GM21528 (cell line): Measurements from ENCODE around the gene CPSF7.
"Not testable (repeated sequence)": the region's sequence is repeated elsewhere in the genome, so short reads cannot be mapped to it uniquely, and the experiment has no call there.

Source experiments
- ATAC-seq: cut with Tn5 transposase; IDR thresholded peaks from one replicate; pipeline ENCODE4 v1.9.1; 2021; ENCODE audit warnings: mild to moderate bottlenecking, moderate library complexity; ENCODE audit not compliant: unreplicated experiment, low FRiP score

Gene CPSF7, protein sequence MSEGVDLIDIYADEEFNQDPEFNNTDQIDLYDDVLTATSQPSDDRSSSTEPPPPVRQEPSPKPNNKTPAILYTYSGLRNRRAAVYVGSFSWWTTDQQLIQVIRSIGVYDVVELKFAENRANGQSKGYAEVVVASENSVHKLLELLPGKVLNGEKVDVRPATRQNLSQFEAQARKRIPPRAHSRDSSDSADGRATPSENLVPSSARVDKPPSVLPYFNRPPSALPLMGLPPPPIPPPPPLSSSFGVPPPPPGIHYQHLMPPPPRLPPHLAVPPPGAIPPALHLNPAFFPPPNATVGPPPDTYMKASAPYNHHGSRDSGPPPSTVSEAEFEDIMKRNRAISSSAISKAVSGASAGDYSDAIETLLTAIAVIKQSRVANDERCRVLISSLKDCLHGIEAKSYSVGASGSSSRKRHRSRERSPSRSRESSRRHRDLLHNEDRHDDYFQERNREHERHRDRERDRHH

DNA sequence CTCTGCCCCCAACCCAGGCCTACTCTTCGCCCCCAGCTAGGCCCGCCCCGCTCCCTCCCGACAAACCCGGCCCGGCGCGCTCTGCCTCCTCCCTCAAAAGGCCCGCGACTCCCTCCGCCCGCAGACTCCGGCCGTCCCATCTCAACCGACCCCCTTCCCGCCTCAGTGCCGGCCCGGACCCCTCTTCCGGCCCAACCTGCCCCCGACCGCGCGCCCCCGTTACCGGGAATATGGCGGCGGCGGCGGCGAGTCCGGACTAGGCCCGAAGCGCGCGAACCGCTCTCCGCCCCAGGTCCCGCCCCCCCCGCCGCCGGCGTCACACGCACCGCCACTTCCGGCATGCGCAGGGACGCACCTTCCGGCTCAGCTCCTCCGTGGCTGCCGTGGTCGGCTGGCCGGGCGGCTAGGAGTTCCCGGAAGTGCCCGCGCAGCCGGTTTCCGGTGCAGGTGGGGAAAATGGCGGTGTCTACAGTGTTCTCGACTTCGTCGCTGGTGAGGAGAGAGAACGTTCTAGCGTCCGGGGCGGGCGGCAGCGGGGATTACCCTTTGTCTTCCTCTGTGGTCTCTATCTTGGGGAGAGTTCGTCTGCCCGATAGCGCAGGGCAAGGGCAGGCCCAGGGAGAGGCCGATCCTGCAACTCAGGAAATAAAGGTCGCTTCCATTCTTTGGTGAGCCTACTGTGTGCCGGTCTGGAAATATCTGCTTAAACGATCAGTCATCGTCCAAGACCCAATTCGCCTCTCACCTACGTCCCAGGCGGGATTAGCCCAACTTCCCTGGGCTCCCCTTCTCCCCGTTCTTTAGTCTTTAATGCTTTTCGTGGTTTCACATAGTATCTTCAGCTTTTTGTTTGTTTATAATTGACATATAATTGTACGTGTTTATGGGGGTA is at the start of gene CPSF7, which contains the start of gene SDHAF2:
CPSF7 (minus strand) TSS at position 285 of the 892 bp plus-strand sequence. CDS start 740 bp downstream, outside the sequence.
SDHAF2 (plus strand) TSS at position 434 of the 892 bp plus-strand sequence; CDS start at position 457, 23 bp downstream.
- ATAC-seq, result peak; percentile 77

DNA sequence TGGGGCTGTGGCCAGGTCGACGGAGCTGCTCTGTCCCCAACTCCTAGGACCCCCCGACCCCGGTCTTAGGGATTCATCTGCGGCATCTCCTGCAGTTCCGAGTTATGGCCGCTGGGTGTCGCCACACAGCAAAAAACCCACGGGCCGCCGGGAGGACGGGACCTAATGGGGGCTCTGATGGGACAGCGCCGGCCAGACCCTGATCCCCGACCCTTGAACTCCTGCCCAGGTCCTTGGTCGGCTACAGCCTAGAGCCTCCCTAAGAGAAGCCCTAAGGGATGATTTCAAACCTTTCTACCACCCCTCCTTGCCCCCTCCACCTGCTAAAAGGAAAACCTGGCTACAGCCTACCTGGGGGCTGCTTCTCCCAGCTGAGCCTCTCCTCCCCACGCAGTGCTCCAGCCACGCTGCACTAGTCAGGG is 48.0 kb upstream of the CPSF7 start:
- no peak for ATAC-seq

DNA sequence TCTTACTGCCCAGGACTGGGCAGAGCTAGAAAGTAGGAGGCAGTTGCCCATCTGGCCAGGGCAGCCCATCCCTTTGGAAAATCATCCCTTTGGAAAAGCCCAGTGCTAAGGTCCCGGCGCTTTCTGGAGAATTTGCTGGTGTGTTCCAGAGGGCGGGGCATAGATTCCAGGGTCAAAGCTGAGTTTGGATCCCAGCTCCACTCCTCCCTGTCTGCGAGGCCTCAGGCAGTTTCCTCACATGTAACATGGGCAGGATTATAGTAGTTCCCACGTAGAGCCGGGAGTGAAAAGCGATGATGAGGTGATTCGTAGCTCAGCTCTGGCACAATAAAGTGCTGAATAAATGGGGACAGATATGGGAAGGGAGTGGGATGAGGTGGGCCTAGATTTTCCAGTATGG is 47.4 kb upstream of the CPSF7 start:
- ATAC-seq, result no peak

DNA sequence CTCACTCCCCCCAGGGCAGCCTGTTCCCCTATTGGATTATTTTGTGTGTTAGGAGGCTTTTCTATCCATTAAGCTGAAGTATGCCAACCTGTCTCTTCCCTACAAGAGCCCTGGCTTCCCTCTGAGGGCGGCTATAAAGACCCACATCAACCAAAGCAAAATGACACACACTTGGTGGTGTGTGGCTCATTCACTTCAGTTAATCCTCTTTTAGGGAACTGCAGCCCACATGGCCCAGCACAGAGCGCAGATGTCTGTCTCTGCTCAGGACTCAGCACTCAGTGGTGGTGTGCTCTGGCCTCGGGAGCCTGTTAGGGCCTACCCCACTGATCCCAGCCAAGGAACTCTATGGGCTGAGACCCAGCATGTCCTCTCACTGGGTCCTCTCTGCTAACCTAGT is 46.6 kb upstream of the CPSF7 start:
- ATAC-seq, result no peak

DNA sequence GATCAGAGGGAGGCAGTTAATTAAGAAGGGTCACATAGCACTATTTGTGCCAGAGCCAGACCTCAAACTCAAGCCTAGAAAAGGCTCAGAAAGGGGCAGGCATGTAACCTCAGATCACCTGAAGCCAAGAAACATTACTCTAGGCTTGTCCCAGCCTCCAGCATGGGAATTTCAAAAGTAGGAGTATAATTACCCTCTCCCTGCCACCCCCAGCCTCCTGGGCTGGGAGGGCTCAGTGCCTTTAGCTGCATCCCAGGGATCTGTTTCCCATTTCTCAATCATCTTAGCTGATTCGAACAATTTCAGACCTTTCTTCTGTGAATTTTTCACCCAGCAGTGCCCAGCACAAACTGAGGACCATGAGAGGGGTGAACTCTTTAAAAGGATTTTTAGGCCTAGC is 45.7 kb upstream of the CPSF7 start:
- ATAC-seq, result no peak

DNA sequence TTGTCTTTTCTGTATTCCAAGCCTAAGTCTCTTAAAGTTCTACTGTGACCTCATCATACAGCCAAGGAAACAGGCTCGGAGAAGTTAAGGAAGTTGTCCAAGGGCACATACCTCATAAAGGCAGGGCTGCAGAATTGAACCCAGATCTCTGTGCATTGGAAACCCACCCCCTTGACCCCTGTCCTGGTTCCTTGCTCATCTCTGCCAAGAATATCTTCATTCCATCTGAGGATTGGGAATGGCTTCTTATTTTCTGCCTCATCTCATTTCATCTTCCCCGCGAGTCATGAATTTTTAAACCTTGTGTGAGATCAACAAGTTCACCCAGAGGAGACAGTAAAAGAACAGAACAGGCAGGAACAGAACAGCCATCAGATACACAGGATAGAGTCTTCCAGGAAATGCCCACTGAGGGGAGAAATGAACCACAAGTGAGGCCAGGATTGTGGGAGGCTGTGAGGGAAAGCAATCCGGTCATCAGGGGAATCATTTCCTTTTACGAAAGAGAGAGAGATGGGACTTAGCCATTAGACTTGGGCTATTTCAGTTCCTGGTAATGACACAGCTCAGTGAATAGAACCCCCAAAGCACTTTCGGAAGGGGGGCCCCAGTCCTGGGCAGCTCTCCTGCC is 44.4 kb upstream of the CPSF7 start:
- no peak for ATAC-seq

DNA sequence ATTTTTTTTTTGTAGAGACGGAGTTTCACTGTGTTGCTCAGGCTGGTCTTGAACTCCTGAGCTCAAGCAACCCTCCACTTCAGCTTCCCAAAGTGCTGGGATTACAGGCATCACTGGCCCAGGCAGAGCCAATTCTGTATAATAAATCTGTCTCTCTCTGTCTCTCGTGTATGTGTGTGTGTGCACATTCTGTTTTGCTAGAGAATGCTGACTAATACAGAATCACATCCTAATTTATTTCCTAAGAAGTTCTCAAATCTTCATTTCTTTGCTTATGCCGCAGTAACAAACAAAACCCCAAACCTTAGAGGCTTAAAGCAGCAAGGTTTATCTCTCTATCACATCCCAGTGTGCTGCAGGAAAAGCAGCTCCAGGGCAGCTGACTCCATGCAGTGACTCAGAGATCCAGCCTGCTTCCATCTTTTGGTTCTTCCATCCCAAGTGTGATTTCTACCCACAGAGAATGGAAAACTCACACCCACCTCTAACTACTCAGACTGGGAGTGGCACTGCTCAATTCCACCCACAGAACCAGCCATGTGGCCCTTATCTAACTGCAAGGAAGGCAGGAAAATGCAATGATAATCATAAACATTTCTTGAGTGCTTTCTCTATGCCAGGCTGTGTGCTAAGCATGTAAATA is 43.7 kb upstream of the CPSF7 start:
- ATAC-seq, result no peak

DNA sequence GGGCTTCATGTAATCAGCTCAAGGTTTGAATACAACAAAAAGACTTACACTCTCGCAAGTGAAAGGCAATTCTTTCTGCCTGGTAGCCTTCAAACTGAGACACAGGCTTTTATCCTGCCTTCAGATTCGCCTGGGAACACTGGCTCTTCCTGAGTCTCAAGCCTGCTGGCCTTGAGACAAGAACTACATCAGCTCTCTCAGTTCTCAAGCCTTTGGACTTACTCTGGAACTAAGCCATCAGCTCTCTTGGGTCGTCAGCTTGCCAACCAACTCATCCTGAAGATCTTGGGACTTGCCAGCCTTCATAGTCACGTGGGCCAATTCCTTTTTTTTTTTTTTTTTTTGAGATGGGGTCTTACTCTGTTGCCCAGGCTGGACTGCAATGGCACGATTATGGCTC is 43.1 kb upstream of the CPSF7 start:
- ATAC-seq, result no peak

DNA sequence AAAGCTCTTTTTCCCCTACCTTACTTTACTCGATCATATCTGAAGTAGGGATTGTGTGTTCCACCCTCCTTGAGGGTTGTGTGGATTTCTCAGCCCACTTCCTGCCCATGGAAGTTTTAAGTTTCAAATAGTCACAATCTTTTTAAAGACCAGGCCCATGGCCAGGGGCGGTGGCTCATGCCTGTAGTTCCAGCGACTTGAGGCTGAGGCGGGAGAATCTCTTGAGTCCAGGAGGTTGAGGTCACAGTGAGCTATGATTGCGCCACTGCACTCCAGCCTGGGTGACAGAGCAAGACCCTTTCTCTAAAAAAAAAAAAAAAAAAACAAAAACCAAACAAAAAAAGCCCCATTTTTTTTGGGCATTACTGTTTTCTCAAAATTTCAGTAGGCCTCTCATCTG is 42.5 kb upstream of the CPSF7 start:
- no peak for ATAC-seq

DNA sequence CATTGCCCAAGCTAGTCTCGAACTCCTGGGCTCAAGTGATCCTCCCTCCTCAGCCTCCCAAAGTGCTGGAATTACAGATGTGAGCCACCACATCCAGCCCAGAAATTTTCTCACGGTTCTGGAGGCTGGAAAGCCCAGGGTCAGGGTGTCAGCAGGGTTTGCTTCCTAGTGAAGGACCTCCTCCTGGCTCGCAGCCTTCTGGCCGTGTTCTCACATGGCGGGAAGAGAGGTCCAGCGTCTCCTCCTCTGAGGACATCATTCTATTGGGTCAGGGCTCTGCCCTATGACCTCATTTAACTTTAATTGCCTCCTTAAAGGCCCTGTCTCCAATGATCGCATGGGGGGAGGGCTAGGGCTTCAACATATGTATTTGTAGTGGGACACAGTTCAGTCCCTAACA is 38.2 kb upstream of the CPSF7 start:
- ATAC-seq, result no peak

DNA sequence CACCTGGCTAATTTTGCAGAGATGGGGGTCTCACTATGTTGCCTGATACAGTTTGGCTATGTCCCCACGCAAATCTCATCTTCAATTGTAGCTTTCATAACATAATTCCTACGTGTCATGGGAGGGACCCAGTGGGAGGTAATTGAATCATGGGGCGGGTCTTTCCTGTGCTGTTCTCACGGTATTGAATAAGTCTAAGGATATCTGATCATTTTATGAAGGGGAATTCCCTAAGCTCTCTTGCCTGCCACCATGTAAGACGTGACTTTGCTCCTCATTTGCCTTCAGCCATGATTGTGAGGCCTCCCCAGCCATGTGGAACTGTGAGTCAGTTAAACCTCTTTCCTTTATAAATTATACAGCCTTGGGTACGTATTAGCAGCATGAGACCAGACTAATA is 37.8 kb upstream of the CPSF7 start:
- not testable (repeated sequence) for ATAC-seq

DNA sequence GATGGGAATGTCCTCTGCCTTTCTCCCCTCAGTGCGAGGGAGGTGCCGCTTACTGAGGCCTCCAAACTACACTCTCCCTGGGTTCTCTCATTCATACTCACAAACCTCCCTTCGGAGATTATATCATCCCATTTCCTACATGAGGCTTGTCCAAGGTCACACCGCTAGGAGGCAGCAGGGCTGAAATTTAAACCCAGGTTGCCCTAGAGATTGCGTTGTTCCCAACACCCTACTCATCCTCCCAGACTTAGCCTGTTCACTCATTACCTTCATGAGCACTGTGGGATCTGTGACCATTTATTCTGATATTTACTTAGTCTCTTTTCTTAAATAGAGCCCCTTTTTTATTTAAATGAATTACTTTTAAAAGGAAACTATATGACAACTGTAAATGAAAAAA is 31.2 kb upstream of the CPSF7 start:
- ATAC-seq, result no peak

DNA sequence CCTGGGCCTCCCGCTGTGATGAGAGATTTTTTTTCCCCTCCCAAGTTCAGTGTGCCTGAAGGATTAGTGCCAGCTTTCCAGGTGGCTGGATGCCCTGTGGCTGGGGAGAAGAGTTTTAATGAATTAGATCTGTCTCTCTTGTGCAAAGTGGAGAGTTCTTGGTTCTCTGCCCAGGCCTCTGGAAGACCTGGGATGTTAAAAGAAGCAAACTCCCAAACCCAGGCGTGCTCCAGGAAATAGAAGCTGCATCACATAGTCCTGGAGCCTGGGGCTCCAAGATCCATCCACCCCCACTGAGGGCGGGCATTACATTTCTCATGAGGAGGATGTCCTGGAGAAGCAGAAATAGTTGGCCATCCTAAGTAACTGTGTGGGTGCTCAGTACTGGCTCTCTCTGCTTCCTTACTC is 30.7 kb upstream of the CPSF7 start:
- no peak for ATAC-seq

DNA sequence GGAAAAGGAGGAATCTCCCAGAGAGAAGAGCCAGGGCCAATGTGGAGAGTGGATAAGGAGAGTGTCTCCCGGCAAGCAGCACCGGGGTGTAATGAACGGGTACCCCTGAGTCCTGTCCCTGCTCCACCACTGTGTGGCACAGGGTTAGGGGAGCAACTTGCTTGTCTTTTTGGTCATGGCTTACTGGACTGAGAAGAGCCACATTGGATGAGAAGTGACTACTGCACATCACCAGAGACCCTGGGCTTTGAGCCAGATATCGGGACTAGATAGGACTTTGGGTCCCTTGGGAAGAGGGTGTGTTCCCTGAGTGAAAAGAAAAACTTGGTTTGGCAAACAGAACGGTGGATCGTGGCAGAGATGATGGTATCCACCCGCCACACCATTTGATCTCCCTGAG is 24.7 kb upstream of the CPSF7 start:
- ATAC-seq, result no peak

DNA sequence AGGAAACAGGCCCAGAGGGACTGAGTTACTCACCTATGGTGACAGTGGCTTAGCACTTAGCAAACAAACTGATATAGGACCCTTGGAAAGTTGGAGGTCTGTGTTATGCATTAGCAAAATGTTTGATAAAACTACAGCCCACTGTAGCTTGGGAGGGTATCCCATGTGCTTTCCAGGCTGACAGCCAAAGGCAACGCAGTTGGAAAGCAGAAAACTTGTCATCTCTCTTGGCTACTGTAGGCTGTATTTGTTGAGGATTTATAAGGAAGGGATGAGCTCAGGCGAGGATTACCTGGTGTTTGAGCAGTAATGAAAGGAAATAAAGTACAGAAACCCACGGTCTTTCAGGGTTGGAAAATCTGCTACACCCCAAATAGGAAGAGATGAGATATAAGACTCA is 23.9 kb upstream of the CPSF7 start:
- ATAC-seq, result no peak

DNA sequence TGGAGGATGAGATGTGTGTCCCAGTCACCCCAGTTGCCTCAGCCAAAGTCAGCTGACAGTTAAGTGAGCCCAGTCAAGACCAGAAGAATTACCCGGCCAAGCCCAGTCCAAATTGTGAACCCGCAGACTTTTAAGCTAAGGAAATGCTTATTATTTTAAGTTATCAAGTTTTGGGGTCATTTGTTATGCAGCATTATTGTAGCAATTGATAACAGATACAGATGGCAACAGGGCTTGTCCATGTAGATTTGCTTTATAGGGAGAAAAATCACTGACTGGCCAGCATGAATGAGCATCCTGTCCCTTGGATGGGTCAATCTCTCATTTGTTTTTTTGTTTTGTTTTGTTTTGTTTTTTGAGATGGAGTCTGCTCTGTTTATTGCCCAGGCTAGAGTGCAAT is 23.1 kb upstream of the CPSF7 start:
- ATAC-seq, result no peak

DNA sequence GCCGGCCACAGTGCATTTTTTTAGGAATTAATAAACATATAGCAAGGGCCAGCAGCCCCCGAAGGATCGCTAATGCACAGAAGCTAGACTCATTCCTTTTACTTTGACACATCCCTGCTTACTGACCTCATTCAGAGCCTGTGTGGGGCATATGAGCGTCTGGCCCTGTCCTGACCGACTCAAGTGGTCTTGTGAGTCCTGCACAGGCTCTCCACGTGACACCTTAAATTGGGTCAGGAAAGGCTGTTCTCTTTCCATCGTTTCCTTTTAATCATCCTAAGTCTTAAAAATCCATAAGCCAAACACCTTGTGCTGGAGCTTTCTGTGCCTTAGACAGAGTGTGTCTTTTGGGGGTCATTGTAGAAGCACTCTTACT is 18.8 kb upstream of the CPSF7 start:
- ATAC-seq, result no peak

DNA sequence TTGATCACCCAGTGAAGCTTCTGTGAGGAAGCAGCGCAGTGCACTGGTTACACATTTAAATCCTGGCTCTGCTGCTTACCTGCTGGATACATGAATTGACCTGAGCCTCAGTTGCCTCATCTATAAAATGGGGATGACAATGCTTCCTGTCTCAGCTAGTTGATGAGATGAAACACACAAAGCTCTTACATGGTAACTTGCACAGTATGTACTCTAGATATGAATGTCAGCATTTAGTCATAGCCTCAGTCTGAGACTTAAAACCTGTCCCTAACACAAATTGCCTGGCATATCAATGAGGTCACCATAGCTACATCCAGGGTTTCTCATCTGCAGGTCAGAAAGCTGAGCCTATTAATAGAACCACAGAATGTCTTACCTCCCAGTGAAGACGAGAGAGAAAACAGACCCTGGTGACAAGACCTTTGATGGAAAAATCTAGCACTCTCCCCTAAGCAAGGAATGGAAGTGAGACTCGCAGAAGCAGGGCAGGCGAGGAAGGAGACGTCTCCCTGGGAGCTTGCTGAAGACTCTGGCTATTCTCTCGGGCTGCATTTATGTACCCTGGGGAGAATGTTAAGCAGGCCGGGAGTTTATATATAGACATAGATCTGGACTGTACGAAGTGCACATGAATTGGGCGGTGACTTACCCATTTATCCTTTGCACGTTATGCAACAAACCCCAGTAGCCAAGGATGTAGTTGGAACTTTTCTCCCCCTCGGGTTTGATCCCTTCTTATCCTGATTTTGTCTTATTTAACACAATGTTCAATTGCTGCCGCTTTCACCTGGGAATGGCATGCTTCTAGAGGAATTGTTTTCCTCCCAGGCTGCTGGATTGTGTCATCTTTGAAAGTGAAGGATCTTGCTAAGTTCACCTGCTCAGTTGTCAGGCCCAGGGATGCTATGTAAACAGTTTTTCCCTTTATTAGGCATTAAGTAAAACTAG is 18.1 kb upstream of the CPSF7 start:
- ATAC-seq, result no peak

DNA sequence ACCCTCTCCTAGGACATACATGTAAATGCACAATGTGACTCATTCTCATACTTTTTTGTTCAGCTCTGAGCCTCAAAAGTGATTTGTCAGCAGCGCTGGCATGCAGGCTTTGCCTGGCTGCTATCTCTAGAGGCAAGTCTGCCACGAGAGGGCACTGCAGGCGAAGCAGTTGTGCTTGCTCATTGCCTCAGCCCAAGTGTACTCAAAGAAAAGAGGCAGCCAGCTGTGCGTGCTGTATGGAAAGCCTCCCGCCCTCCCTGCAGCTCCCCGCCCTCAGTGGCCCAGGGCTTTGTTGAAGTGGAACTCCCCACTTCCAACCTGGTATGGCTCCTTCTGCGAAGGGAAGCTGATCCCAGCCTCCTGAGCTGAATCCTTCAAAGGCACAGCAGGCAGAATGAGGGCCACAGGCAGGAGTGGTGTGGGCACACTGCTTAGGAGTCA is 16.5 kb upstream of the CPSF7 start:
- ATAC-seq, result no peak
